COR-L47 (cell line): Measurements from ENCODE around the gene SLC8A2.
"Not testable (repeated sequence)": the region's sequence is repeated elsewhere in the genome, so short reads cannot be mapped to it uniquely, and the experiment has no call there.

Experiments used
- DNase-seq: peaks from one replicate; lab custom pipeline; 2025; lab: John Stamatoyannopoulos, UW

The SLC8A2 gene

GRCh38 chr19:47487551-47488515, 16.1 kb upstream of the SLC8A2 start:
- DNase-seq, result no peak

GRCh38 chr19:47486900-47487299, 15.2 kb upstream of the SLC8A2 start:
- DNase-seq, result no peak

DNA sequence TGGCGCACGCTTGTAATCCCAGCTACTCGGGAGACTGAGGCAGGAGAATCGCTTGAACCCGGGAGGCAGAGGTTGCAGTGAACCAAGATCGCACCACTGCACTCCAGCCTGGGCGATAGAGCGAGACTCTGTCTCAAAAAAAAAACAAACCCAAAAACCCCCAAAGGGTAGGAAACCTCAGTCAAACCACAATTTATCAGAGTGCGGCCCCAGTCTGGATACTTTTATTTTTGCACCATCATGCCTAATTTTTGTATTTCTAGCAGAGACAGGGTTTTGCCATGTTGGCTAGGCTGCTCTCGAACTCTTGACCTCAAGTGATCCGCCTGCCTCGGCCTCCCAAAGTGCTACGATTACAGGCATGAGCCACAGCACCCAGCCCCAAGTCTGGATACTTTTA, 14.5 kb upstream of the SLC8A2 start:
- DNase-seq, result not testable (repeated sequence)

GRCh38 chr19:47485210-47485609, 13.5 kb upstream of the SLC8A2 start:
- no peak for DNase-seq

DNA sequence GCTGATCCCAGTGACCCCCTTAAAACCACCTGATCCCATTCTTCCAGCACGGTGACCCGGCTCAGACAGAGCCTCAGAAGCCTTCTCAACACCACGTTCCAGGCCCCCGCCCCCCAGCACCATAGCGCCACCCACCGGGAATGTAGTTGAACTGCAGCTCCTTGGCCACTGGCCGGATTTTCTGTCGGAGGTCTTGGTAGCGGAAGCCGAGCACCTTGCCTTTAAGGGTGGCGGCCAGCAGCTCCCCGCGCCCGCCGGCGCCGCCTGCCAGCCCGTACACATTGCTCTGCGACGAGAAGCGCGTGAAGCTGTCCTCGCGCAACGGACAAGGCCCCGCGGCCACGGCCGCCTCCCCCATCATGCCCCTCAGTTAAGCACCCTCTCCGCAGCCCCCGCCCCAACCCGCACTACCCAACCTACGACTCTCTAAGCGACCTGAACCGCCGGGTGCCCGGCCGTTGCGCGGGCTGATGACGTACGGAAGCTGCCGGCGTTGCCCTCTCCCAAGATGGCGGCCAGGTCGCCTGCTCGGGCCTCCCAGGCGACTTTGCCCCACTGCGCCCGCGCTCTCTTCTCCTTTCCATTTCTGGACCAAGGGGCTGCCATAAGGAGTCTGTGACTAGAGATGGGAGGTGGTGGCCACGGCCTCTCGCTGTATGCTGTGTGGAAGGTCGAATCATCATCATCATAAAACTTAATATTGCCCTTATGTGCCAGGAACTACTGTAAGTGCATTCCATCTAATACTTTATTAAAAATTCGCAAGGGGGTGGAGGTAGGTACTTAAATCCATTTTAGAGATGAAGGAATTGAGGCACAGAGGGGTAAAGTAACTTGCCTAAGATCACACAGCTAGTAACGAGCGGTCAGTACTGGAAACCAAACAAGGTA, 12.4 kb upstream of the SLC8A2 start, which contains the start of gene KPTN:
TSS of gene KPTN (minus strand) at position 420 of the 891 bp plus-strand sequence. CDS start at position 361, 59 bp downstream.
- DNase-seq, result peak; percentile 88

DNA sequence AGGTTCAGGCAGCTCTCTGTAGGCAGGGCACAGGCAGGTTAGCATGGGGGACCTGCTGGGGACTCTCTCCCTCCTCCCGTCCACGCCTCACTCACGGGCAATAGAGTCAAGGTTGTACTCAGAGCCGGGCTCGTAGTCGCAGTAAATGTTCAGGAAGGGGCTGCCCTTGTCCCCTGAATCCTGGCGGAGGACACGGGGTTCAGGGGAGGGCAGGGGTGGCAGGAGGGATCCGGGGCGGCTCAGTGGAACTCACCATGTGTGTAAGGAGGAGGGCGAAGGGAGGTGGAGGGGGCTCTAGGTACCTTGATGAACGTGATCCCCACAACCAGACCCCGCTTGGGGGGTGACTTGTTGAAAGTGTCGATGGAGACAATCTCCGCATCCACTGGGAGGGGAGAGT, 11.5 kb upstream of the SLC8A2 start:
- no peak for DNase-seq

DNA sequence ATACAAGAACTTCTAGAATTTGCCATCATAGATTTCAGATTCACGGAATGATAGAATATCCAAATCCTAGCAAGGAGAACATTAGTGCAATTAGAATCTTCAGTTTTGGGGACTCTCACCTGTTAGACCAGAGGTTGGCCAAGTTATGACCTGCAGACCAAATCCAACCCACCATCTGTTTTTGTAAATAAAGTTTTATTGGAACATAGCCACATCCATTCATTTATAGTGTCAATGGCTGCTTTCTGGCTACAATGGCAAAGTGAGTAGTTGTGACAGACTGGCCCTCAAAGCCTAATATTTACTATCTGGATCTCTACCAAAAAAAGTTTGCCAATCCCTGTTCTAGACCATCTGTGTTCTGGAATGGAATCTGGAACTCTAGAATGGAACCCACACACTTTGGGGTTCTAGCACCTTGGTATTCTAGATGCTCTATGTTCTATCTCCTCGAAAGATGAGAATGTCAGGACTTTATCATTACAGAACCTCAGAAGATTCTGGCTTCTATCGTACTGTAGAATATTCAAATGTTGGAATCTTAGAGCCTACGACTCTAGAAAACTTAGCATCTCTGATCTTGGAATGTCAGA, 9.9 kb upstream of the SLC8A2 start:
- DNase-seq, result no peak

GRCh38 chr19:47480658-47481057, 9.0 kb upstream of the SLC8A2 start:
- no peak for DNase-seq

GRCh38 chr19:47479701-47480503, 8.2 kb upstream of the SLC8A2 start:
- DNase-seq, result no peak

GRCh38 chr19:47476438-47476972, 4.8 kb upstream of the SLC8A2 start:
- no peak for DNase-seq

- no peak for DNase-seq
These were observed 3.8 kb upstream of the SLC8A2 start for GRCh38 chr19:47475465-47475864.

DNA sequence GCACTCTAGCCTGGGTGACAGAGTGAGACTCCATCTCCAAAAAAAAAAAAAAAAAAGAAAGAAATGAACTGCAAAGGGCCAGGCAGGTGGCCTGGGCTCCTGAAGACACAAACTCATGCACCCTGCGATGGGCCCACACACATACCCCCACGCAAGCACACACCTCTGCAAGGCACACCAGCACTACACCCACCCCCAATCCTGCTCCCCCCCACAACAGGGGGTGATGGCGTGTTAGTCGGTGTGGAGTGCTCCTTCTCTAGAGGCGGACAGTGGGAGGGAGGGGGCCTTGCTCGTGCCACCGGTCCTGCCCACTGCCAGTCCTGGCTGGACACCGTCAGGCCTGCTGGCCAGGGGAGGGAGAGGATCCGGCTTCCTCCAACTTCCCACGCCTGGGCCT, 1.6 kb upstream of the SLC8A2 start:
- no peak for DNase-seq

GRCh38 chr19:47471381-47471732, 336 bp downstream of the SLC8A2 start:
- no peak for DNase-seq

GRCh38 chr19:47470447-47471195, 1.1 kb downstream of the SLC8A2 start:
- DNase-seq, result no peak

DNA sequence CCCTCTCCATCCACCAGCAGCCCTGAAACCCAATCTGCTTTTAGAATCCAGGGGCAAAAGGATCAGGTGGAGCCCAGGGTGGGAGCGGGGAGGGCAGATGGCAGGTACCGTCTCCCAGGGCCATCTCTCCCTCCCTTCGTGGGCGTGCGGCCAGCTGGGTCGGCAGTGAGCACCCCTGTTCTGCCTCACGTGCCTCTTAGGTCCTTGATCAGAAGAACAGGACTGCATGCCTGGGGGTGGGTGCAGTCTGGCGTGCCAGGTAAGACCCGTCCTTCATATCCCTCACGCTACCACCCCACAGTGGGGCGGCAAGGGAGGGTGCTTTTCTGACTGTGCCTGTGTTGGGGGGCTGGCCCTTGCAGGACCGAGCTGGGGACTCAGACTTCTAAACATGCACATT, 2.0 kb downstream of the SLC8A2 start:
- no peak for DNase-seq

- DNase-seq, result no peak
These were observed 2.4 kb downstream of the SLC8A2 start for GRCh38 chr19:47469363-47469700.

DNA sequence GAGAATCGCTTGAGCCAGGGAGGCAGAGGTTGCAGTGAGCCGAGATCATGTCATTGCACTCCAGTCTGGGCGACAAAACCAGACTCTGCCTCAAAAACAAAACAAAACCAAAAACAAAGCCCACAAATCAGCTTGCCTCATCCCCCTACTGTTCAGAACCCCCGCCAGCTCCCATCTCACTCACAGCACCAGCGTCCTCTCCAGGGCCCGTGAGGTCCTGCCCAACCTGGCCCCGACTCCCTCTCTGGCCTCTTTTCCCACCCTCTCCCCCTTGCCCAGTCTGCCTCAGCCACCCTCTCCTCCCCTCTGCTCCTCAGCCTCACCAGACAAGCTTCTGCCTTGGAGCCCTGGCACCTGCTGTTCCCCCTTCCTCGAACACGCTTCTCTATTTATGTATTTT, 3.8 kb downstream of the SLC8A2 start:
- DNase-seq, result no peak

GRCh38 chr19:47465957-47466356, 5.7 kb downstream of the SLC8A2 start:
- DNase-seq, result no peak

GRCh38 chr19:47464675-47465419, 6.8 kb downstream of the SLC8A2 start:
- no peak for DNase-seq

- DNase-seq, result no peak
These were observed 9.8 kb downstream of the SLC8A2 start for GRCh38 chr19:47461876-47462275.
